ENCODE results near the gene IFNA10. TPM values are rescaled to one million over a fixed set of nuclear protein-coding genes. Genes with fewer than 3 reads are reported as not detected.
"Not testable (repeated sequence)": the region's sequence is repeated elsewhere in the genome, so short reads cannot be mapped to it uniquely, and the experiment has no call there.

The IFNA10 gene
- total RNA-seq = not detected
- not detected for polyA plus RNA-seq
- long read RNA-seq, donor 1 = 0 reads
- long read RNA-seq, donor 2 = 0 reads
- long read RNA-seq, donor 3 = 0 reads
- long read RNA-seq, donor 4 = 0 reads
- long read RNA-seq, donor 5 = 0 reads

GRCh38 chr9:21207043-21207442, at the start of gene IFNA10:
IFNA10 (minus strand) TSS chr9:21207143; CDS start chr9:21207097, 46 bp downstream.
- not testable (repeated sequence) for ATAC-seq (ENCODE audit: insufficient read depth, low FRiP score); H3K27me3 ChIP-seq (ENCODE audit: control insufficient read depth in 3 of 3, insufficient read depth in 3 of 3, low read length in 2 of 3); H3K9ac ChIP-seq (ENCODE audit: insufficient read depth in 1 of 2, low read length in 2 of 2); H3K36me3 ChIP-seq (ENCODE audit: control insufficient read depth in 4 of 4, insufficient read depth in 4 of 4, low read length in 4 of 4); H3K27ac ChIP-seq (ENCODE audit: low read depth in 1 of 2, low read length in 1 of 2); H3K4me1 ChIP-seq (ENCODE audit: control insufficient read depth in 5 of 5, insufficient read depth in 5 of 5, low read length in 5 of 5); DNase-seq; H3K9me3 ChIP-seq (ENCODE audit: control insufficient read depth in 4 of 4, insufficient read depth in 3 of 4, low read length in 3 of 4); H3K4me3 ChIP-seq
- 92 to 93% methylated on average over 3 of the region's 3 CpGs for WGBS, 2 donors

DNA sequence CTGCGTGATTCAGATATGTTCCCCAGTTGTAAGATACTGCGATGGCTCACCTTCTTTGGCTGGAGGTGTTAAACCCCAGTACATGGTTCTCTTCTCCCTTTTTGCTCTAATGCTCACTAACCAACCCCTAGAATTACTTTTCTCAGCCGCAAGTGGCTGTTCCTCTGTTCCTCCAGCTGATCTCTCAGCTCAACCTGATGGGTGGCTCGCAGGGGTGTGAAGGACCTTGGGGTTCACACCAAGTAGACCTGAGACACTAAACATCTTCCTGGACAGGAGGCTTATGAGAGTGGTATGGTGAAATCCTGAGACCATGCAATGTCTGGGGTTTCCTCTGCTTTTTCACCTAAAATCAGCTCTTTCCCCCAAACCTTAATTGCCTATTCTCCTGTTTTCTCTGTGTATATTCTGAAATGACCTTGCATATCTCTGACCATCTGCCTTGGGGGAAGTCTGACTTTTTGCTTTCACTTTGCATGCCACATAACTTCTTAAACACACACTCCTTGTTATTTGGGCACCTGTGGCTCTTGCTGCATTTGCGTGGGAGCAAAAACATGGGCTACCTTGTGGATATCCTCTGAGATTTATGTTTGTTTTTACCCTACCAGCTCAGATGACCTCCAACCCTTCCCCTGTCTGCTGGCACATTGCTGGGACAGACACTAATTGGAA, 48.7 kb upstream of the IFNA10 start:
- Histone ChIP-seq H3K36me3 (ENCODE audit: control insufficient read depth in 4 of 4, insufficient read depth in 4 of 4, low read length in 4 of 4) (no peaks in the 10 kb centered on the region), H3K27ac (ENCODE audit: low read depth in 1 of 2, low read length in 1 of 2) (no peak overlapping the region), H3K4me3 (no peak overlapping the region), H3K27me3 (ENCODE audit: control insufficient read depth in 3 of 3, insufficient read depth in 3 of 3, low read length in 2 of 3) (peaks cover 0 to 2% (median 0%) of the 10 kb centered on the region in 3 donors), H3K9ac (ENCODE audit: insufficient read depth in 1 of 2, low read length in 2 of 2) (no peak overlapping the region), H3K4me1 (ENCODE audit: control insufficient read depth in 5 of 5, insufficient read depth in 5 of 5, low read length in 5 of 5) (peaks cover 0 to 3% (median 0%) of the 10 kb centered on the region in 5 donors), H3K9me3 (ENCODE audit: control insufficient read depth in 4 of 4, insufficient read depth in 3 of 4, low read length in 3 of 4) (no peaks in the 10 kb centered on the region)
- no peak for DNase-seq
- WGBS, 2 donors = 63 to 76% methylated on average over 5 of the region's 5 CpGs
- ATAC-seq (ENCODE audit: insufficient read depth, low FRiP score) = no peak
- TF ChIP-seq, protein P1, sequence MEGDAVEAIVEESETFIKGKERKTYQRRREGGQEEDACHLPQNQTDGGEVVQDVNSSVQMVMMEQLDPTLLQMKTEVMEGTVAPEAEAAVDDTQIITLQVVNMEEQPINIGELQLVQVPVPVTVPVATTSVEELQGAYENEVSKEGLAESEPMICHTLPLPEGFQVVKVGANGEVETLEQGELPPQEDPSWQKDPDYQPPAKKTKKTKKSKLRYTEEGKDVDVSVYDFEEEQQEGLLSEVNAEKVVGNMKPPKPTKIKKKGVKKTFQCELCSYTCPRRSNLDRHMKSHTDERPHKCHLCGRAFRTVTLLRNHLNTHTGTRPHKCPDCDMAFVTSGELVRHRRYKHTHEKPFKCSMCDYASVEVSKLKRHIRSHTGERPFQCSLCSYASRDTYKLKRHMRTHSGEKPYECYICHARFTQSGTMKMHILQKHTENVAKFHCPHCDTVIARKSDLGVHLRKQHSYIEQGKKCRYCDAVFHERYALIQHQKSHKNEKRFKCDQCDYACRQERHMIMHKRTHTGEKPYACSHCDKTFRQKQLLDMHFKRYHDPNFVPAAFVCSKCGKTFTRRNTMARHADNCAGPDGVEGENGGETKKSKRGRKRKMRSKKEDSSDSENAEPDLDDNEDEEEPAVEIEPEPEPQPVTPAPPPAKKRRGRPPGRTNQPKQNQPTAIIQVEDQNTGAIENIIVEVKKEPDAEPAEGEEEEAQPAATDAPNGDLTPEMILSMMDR (IDR thresholded peaks at IDR 0.05; ENCODE audit: control extremely low read depth, extremely low read depth) = no peak

GRCh38 chr9:21252721-21253547, 46.0 kb upstream of the IFNA10 start:
- ATAC-seq (ENCODE audit: insufficient read depth, low FRiP score) (peak; percentile 72), DNase-seq (peak; percentile 35 to 73 (median 67))
- Histone ChIP-seq H3K36me3 (ENCODE audit: control insufficient read depth in 4 of 4, insufficient read depth in 4 of 4, low read length in 4 of 4) (no peaks in the 10 kb centered on the region), H3K9ac (ENCODE audit: insufficient read depth in 1 of 2, low read length in 2 of 2) (no peak overlapping the region), H3K27ac (ENCODE audit: low read depth in 1 of 2, low read length in 1 of 2) (no peak overlapping the region), H3K4me3 (no peak overlapping the region), H3K27me3 (ENCODE audit: control insufficient read depth in 3 of 3, insufficient read depth in 3 of 3, low read length in 2 of 3) (peaks cover 0 to 2% (median 0%) of the 10 kb centered on the region in 3 donors), H3K4me1 (ENCODE audit: control insufficient read depth in 5 of 5, insufficient read depth in 5 of 5, low read length in 5 of 5) (peaks cover 0 to 3% (median 0%) of the 10 kb centered on the region in 5 donors), H3K9me3 (ENCODE audit: control insufficient read depth in 4 of 4, insufficient read depth in 3 of 4, low read length in 3 of 4) (no peaks in the 10 kb centered on the region)
- TF ChIP-seq, protein P1 (IDR thresholded peaks at IDR 0.05; ENCODE audit: control extremely low read depth, extremely low read depth) = no peak
- 0% methylated on average over 3 of the region's 3 CpGs for WGBS, 2 donors

GRCh38 chr9:21251638-21252037, 44.7 kb upstream of the IFNA10 start:
- WGBS, 2 donors = 71 to 92% methylated on average over 4 of the region's 4 CpGs
- H3K27ac ChIP-seq (ENCODE audit: low read depth in 1 of 2, low read length in 1 of 2) = no peak overlapping the region
- TF ChIP-seq, protein P1 (IDR thresholded peaks at IDR 0.05; ENCODE audit: control extremely low read depth, extremely low read depth) = no peak
- ATAC-seq (ENCODE audit: insufficient read depth, low FRiP score) = no peak
- no peaks in the 10 kb centered on the region for H3K36me3 ChIP-seq (ENCODE audit: control insufficient read depth in 4 of 4, insufficient read depth in 4 of 4, low read length in 4 of 4)
- H3K4me1 ChIP-seq (ENCODE audit: control insufficient read depth in 5 of 5, insufficient read depth in 5 of 5, low read length in 5 of 5) = peaks cover 0 to 3% (median 0%) of the 10 kb centered on the region in 5 donors
- H3K27me3 ChIP-seq (ENCODE audit: control insufficient read depth in 3 of 3, insufficient read depth in 3 of 3, low read length in 2 of 3) = peaks cover 0 to 2% (median 0%) of the 10 kb centered on the region in 3 donors
- no peaks in the 10 kb centered on the region for H3K9me3 ChIP-seq (ENCODE audit: control insufficient read depth in 4 of 4, insufficient read depth in 3 of 4, low read length in 3 of 4)
- no peak for DNase-seq
- no peak overlapping the region for H3K4me3 ChIP-seq
- no peak overlapping the region for H3K9ac ChIP-seq (ENCODE audit: insufficient read depth in 1 of 2, low read length in 2 of 2)

Measured in lung (tissue), 16 donors.